Stomach smooth muscle (tissue), 2 donors: Measurements from ENCODE around the gene ABCC3.

Experiments used
- H3K27ac ChIP-seq: one replicate; pipeline ENCODE4 v1.7.0; 2013; ENCODE audit warnings: mild to moderate bottlenecking, low read length, inconsistent platforms
- H3K27me3 ChIP-seq, 2 donors: one replicate each; pipeline ENCODE4 v1.7.0; 2013; ENCODE audit warnings: low read length in 2 of 2; ENCODE audit not compliant: insufficient read depth in 2 of 2, control insufficient read depth in 1 of 2
- H3K36me3 ChIP-seq, 2 donors: one replicate each; pipeline ENCODE4 v1.7.0; 2013; ENCODE audit warnings: low read length in 2 of 2; ENCODE audit not compliant: control insufficient read depth in 2 of 2, insufficient read depth in 2 of 2
- H3K4me1 ChIP-seq: one replicate; pipeline ENCODE4 v1.7.0; 2013; ENCODE audit warnings: low read length; ENCODE audit not compliant: control insufficient read depth, insufficient read depth
- H3K4me3 ChIP-seq, 2 donors: one replicate each; pipeline ENCODE4 v1.7.0; 2013; ENCODE audit warnings: low read length in 2 of 2
- H3K9ac ChIP-seq, 2 donors: one replicate each; pipeline ENCODE4 v1.7.0; 2013; ENCODE audit warnings: low read length in 2 of 2, mild to moderate bottlenecking in 1 of 2
- H3K9me3 ChIP-seq, 2 donors: one replicate each; pipeline ENCODE4 v1.7.0; 2013; ENCODE audit warnings: low read length in 2 of 2; ENCODE audit not compliant: control insufficient read depth in 2 of 2
- donor health status: healthy.
- donor health status: Pancreatic carcinoma.

ABCC3 gene

DNA sequence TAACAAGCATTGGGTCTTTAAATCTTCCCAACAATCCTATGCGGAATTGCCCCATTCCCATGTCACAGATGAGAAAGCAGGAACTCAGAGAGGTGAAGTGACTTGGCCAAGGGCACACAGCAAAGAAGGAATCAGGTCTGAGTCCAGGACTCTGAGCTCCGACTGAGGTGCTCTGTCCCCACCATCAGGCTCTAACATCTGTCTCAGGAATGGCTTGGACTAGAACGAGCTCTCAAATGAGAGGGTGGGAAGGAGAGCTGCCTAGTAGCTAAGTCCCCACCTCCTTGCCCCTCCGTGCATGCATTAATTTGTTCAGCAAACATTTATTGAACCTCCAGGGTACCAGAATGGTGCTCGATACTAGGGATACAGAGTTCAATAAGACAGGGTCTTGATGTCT is 26.7 kb downstream of the ABCC3 start:
- Histone ChIP-seq H3K27ac (no peak overlapping the region), H3K36me3 (no peaks in the 10 kb centered on the region), H3K27me3 (no peaks in the 10 kb centered on the region), H3K4me1 (peaks cover 26% of the 10 kb centered on the region), H3K4me3 (no peak overlapping the region), H3K9ac (peak overlapping the region in 1 of 2 donors; percentile 21), H3K9me3 (no peaks in the 10 kb centered on the region)

DNA sequence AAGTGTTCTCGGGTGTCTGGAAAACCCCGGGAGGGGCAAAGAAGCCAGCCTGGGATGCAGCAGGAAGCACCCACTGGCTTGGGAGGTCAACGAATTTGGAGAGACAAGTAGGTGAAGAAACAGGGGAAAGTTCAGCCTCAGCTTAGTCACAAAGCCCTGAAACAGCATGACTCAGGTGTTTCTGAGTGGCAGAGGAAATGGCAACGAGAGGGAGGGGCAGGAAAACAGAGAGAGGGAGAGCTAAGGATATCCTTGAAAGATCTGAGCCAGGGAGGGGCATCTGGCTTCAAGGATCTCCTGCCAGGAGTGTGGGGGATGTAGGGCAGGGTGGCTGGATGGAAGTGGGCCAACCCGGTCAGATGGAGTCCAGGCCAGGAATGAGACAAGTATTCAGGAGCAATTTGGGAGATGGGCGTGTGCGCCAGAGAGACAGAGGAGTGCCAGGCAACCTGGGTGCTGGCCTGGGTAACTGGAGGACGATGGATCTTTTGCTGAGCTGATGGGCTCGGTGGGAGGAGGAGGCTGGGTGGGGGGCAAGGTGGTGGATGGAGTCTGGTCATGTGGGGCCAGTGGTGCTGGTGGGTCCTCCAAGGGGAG is 27.2 kb downstream of the ABCC3 start:
- Histone ChIP-seq H3K9ac (peak overlapping the region in 1 of 2 donors; percentile 21), H3K27me3 (no peaks in the 10 kb centered on the region), H3K4me3 (peak overlapping the region in 1 of 2 donors; percentile 3), H3K4me1 (peaks cover 26% of the 10 kb centered on the region), H3K9me3 (no peaks in the 10 kb centered on the region), H3K27ac (no peak overlapping the region), H3K36me3 (no peaks in the 10 kb centered on the region)

DNA sequence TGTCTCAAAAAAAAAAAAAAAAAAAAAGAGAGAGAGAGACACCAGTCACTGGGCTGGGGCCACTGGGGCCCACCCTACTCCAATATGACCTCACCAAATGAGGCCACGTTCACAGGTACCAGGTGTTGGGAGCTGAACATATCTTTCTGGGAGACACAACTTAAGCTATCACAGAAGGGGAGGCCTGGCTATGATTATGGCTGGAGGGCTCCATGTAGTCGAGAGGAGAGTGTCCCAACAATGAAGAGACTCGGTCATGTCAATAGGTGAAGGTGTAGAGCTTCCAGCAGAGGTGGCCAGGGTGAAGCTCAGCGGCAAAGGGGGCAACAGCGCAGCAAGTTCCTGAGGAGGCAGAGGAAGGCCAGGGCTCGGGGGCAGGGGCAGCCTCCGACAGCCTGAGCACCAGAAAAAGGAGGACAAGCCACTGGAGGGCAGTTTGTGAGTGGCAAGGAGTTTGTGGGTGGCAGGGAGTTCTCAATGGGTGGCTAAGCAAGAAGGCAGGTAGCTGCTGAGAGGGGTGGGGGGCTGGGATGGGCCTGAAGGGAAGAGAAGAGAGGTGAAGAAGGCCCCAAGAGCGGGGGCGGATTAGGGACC is 28.0 kb downstream of the ABCC3 start:
- H3K4me3 ChIP-seq = no peak overlapping the region
- H3K4me1 ChIP-seq = peaks cover 26% of the 10 kb centered on the region
- H3K36me3 ChIP-seq = no peaks in the 10 kb centered on the region
- no peak overlapping the region for H3K27ac ChIP-seq
- no peak overlapping the region for H3K9ac ChIP-seq
- H3K27me3 ChIP-seq = no peaks in the 10 kb centered on the region
- no peaks in the 10 kb centered on the region for H3K9me3 ChIP-seq

DNA sequence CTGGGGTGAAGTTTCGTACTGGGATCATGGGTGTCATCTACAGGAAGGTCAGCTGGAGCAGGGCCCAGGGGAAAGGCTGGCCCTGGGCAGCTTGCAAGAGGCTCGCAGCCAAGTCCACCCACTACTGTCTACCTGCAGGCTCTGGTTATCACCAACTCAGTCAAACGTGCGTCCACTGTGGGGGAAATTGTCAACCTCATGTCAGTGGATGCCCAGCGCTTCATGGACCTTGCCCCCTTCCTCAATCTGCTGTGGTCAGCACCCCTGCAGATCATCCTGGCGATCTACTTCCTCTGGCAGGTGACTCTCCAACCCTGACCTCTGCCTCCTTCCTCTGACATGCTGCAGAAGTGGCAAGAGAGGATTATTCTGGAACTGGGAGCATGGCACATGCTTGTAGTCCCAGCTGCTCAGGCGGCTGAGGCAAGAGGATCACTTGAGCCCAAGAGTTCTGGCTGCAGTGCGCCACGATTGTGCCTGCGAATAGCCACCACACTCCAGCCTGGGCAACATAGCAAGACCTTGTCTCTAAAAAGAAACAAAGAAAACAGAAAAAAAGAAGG is 29.2 kb downstream of the ABCC3 start:
- H3K9ac ChIP-seq = no peak overlapping the region
- H3K4me1 ChIP-seq = peaks cover 26% of the 10 kb centered on the region
- H3K4me3 ChIP-seq = no peak overlapping the region
- no peaks in the 10 kb centered on the region for H3K36me3 ChIP-seq
- H3K9me3 ChIP-seq = no peaks in the 10 kb centered on the region
- H3K27ac ChIP-seq = no peak overlapping the region
- no peaks in the 10 kb centered on the region for H3K27me3 ChIP-seq

DNA sequence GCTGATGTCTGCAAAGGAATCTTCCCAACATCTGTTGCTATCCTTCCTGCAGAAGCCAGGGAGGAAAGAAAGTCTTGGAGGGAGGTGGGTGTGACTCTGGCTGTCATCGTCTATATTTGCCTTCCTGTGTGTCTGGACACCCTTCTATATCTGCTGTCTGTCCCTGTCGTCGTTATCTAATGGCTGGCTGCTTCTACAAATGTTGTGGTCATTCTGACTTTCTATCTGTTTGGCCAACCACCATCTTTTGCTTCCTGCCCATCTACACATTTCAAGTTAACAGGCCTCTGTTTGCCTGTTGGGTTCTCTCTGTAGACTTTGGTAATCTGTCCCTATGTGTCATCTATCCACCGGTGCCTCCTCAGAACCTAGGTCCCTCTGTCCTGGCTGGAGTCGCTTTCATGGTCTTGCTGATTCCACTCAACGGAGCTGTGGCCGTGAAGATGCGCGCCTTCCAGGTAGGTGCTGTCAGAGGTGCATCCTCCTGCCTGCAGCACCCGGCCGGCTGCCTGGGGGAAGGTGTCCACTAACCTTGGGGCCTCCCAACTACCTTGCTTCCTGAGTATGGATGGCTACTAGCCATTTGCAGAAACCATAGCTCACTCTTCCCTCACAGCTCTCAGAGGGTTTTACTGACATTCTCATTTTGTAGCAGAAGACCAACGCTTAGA is 30.2 kb downstream of the ABCC3 start:
- Histone ChIP-seq H3K4me3 (no peak overlapping the region), H3K27me3 (no peaks in the 10 kb centered on the region), H3K27ac (no peak overlapping the region), H3K9me3 (no peaks in the 10 kb centered on the region), H3K9ac (no peak overlapping the region), H3K36me3 (no peaks in the 10 kb centered on the region), H3K4me1 (peaks cover 24% of the 10 kb centered on the region)

DNA sequence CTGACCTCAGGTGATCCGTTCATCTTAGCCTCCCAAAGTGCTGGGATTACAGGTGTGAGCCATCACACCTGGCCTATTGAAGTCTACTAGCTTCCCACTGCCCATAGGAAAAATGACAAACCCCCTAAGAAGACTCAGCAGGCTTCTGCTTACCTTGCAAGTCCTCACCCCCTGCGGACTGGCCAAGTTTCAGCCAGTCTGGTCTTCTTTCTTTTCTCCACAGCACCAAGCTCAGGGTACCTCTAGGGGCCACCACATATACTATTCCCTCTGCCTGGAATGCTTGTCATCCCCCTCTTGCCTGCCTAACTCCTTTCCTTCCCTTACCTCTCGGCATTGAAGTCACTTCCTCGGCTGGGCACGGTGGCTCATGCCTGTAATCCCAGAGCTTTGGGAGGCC is 31.2 kb downstream of the ABCC3 start:
- no peaks in the 10 kb centered on the region for H3K36me3 ChIP-seq
- no peaks in the 10 kb centered on the region for H3K9me3 ChIP-seq
- H3K9ac ChIP-seq = no peak overlapping the region
- no peak overlapping the region for H3K27ac ChIP-seq
- H3K4me1 ChIP-seq = peaks cover 15% of the 10 kb centered on the region
- H3K27me3 ChIP-seq = no peaks in the 10 kb centered on the region
- no peak overlapping the region for H3K4me3 ChIP-seq

DNA sequence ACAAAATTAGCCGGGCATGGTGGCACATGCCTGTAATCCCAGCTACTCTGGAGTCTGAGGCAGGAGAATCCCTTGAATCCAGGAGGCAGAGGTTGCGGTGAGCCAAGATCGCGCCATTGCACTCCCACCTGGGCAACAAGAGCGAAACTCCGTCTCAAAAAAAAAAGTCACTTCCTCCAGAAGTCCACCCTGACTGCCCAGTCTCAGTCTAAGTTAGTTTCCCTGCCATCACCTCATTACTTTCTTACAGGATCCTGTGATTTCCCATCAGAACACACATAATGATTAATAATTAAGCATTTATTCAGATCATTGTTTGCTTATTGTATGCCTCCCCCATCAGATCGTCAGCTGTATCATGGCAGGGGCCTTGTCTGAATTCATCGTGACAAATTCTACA is 31.6 kb downstream of the ABCC3 start:
- Histone ChIP-seq H3K27me3 (no peaks in the 10 kb centered on the region), H3K4me3 (no peak overlapping the region), H3K27ac (no peak overlapping the region), H3K36me3 (no peaks in the 10 kb centered on the region), H3K4me1 (peaks cover 10% of the 10 kb centered on the region), H3K9me3 (no peaks in the 10 kb centered on the region), H3K9ac (no peak overlapping the region)

DNA sequence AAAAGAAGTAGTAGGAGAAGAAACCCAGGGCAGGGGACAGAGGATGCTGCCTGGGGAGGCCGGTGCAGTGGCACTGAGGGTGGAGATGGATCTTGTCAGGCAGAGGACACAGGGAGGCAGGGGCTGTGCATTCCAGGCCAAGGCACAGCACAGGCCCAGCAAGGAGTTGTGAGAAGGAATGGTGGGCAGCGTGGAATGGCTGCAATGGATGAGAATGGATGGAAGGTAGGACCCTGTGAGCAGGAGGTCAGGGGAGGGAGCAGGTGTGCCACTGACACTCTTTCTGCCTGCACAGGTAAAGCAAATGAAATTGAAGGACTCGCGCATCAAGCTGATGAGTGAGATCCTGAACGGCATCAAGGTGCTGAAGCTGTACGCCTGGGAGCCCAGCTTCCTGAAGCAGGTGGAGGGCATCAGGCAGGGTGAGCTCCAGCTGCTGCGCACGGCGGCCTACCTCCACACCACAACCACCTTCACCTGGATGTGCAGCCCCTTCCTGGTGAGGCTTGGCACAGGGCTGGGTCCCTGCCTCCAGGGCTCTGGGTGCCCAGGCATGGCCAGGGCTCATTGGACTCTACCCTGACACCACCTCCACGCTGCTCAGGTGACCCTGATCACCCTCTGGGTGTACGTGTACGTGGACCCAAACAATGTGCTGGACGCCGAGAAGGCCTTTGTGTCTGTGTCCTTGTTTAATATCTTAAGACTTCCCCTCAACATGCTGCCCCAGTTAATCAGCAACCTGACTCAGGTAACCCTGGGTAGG is 32.8 kb downstream of the ABCC3 start:
- H3K27me3 ChIP-seq = no peaks in the 10 kb centered on the region
- H3K9ac ChIP-seq = no peak overlapping the region
- H3K27ac ChIP-seq = no peak overlapping the region
- H3K4me1 ChIP-seq = no peaks in the 10 kb centered on the region
- H3K9me3 ChIP-seq = no peaks in the 10 kb centered on the region
- no peak overlapping the region for H3K4me3 ChIP-seq
- H3K36me3 ChIP-seq = no peaks in the 10 kb centered on the region

DNA sequence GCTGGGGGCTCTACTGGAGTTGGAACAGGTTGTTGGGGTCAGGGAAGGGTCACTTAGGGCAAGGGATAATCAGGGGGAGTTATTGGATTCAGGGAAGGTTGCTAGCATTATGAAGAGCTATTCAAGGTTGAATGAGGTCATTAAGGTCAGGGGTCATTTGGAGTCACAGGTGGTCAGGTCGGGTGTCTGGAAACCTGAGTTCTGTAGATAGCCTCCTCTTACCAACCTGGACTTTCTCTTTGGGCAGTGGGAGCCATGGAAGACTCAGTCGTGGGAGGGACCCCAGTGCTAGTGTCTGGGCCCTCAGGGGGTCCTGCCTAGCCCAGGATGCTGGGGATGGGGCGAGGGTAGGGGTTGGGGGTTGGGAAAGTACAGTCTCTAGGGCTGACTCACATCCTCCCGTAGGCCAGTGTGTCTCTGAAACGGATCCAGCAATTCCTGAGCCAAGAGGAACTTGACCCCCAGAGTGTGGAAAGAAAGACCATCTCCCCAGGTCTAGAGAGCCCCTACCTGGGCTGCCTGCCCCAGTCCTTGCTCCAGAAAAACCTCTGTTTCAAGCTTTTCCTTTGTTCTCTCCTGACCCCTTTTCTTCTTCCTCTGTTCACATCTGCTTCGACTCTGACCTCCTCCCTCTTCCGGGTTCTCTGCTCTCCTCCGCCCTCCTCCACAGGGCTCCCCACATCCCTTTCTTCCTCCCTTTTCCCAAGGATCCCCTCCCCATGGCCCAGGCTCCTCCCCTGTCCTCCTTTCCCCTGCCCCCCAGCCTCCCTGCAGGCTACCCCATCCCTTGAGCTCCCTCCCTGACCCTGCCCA is 33.5 kb downstream of the ABCC3 start:
- H3K36me3 ChIP-seq = no peaks in the 10 kb centered on the region
- H3K4me3 ChIP-seq = no peak overlapping the region
- no peak overlapping the region for H3K27ac ChIP-seq
- no peaks in the 10 kb centered on the region for H3K4me1 ChIP-seq
- H3K27me3 ChIP-seq = no peaks in the 10 kb centered on the region
- no peak overlapping the region for H3K9ac ChIP-seq
- H3K9me3 ChIP-seq = no peaks in the 10 kb centered on the region
